Uterus (tissue), 2 donors: ENCODE results near the gene C15orf61.

Source experiments
- CTCF ChIP-seq, 4 experiments: fragments of 200-600 bp in 2 of 4; fragments of 450-650 bp in 2 of 4; sonication (generic) in 2 of 4; IDR thresholded peaks; one replicate each; pipeline ENCODE4 v1.5.1; 2016 to 2019; ENCODE audit warnings: antibody characterized with exemption in 4 of 4, mild to moderate bottlenecking in 2 of 4, moderate library complexity in 1 of 4
- POLR2A ChIP-seq, 2 donors: fragments of 450-650 bp; IDR thresholded peaks; one replicate each; pipeline ENCODE4 v1.6.1; 2016; ENCODE audit warnings: antibody characterized with exemption in 2 of 2, mild to moderate bottlenecking in 1 of 2, moderate library complexity in 1 of 2

GRCh38 chr15:67533873-67534272 lies 12.9 kb downstream of the C15orf61 start:
- TF ChIP-seq CTCF (IDR thresholded peaks at IDR 0.05) (no peak), POLR2A (IDR thresholded peaks at IDR 0.05) (no peak)
